GM12878 (cell line): ENCODE data around the gene TPM4. TPM values are rescaled to one million over a fixed set of nuclear protein-coding genes. Genes with fewer than 3 reads are reported as not detected.

Source experiments
- BCL11A ChIP-seq: IDR thresholded peaks from 2 replicates; pipeline ENCODE4 v1.6.1; 2011; ENCODE audit warnings: low read depth, low read length
- BHLHE40 ChIP-seq, 2 experiments: fragments of 450-650 bp in 1 of 2; IDR thresholded peaks; 2 replicates each; pipeline ENCODE4 v1.6.1; 2011 to 2017; ENCODE audit warnings: low read depth in 2 of 2, borderline replicate concordance in 1 of 2, improper control_type of control experiment in 1 of 2, low read length in 1 of 2, mild to moderate bottlenecking in 1 of 2
- CBFB ChIP-seq: IDR thresholded peaks from 2 replicates; pipeline ENCODE4 v1.6.1; 2016; ENCODE audit warnings: antibody characterized with exemption, low read depth
- CBX5 ChIP-seq: sonication (generic); IDR thresholded peaks from 2 replicates; pipeline ENCODE4 v1.6.1; 2016; ENCODE audit warnings: low read depth, moderate library complexity, mild to moderate bottlenecking, inconsistent platforms
- CHD4 ChIP-seq: fragments of 200-600 bp; sonication (generic); IDR thresholded peaks from 2 replicates; pipeline ENCODE4 v1.6.1; 2016; ENCODE audit warnings: mild to moderate bottlenecking
- CREB1 ChIP-seq: IDR thresholded peaks from 2 replicates; pipeline ENCODE4 v1.6.1; 2012; ENCODE audit warnings: low read depth, mild to moderate bottlenecking, inconsistent platforms
- CREM ChIP-seq: IDR thresholded peaks from 2 replicates; pipeline ENCODE4 v1.6.1; 2014; ENCODE audit warnings: antibody characterized with exemption, low read depth
- DPF2 ChIP-seq: fragments of 450-650 bp; IDR thresholded peaks from 2 replicates; pipeline ENCODE4 v1.6.1; 2017; ENCODE audit warnings: mild to moderate bottlenecking
- EED ChIP-seq: sonication (generic); IDR thresholded peaks from 2 replicates; pipeline ENCODE4 v1.6.1; 2016; ENCODE audit warnings: antibody characterized with exemption, low read depth
- EP300 ChIP-seq, 2 experiments: fragments of 150-350 bp in 1 of 2; IDR thresholded peaks; 2 replicates each; pipeline ENCODE4 v1.6.1; 2011 to 2012; ENCODE audit warnings: low read depth in 2 of 2, low read length in 2 of 2, borderline replicate concordance in 1 of 2, improper control_type of control experiment in 1 of 2, inconsistent platforms in 1 of 2; ENCODE audit not compliant: control insufficient read depth in 1 of 2
- ESRRA ChIP-seq: IDR thresholded peaks from 2 replicates; pipeline ENCODE4 v1.6.1; 2012; ENCODE audit warnings: mild to moderate bottlenecking, low read length, improper control_type of control experiment
- ETV6 ChIP-seq, 2 experiments: fragments of 450-650 bp in 1 of 2; IDR thresholded peaks in 1 of 2; conservative IDR thresholded peaks in 1 of 2; 2 replicates each; pipeline ENCODE4 v1.6.1; 2014; ENCODE audit warnings: antibody characterized with exemption in 1 of 2, borderline replicate concordance in 1 of 2, low read depth in 1 of 2, mild to moderate bottlenecking in 1 of 2, moderate library complexity in 1 of 2
- JUND ChIP-seq: IDR thresholded peaks from 2 replicates; pipeline ENCODE4 v1.6.1; 2012; ENCODE audit warnings: low read depth, mild to moderate bottlenecking, low read length, improper control_type of control experiment, moderate library complexity
- MTA2 ChIP-seq: fragments of 450-650 bp; IDR thresholded peaks from 2 replicates; pipeline ENCODE4 v1.6.1; 2016; ENCODE audit warnings: low read depth, mild to moderate bottlenecking, moderate library complexity
- NFIC ChIP-seq: IDR thresholded peaks from 2 replicates; pipeline ENCODE4 v1.6.1; 2012; ENCODE audit warnings: low read depth, mild to moderate bottlenecking, inconsistent platforms, low read length, moderate library complexity
- NR2F1 ChIP-seq: fragments of 450-650 bp; conservative IDR thresholded peaks from 2 replicates; pipeline ENCODE4 v1.6.1; 2017; ENCODE audit warnings: mild to moderate bottlenecking
- PAX5 ChIP-seq: IDR thresholded peaks from 2 replicates; pipeline ENCODE4 v1.6.1; 2011; ENCODE audit warnings: low read depth, low read length, borderline replicate concordance
- RAD51 ChIP-seq: fragments of 450-650 bp; IDR thresholded peaks from 2 replicates; pipeline ENCODE4 v1.6.1; 2016; ENCODE audit warnings: moderate library complexity, mild to moderate bottlenecking, inconsistent platforms
- RELA ChIP-seq: fragments of 450-650 bp; IDR thresholded peaks from 2 replicates; pipeline ENCODE4 v1.8.0; 2014; ENCODE audit warnings: borderline replicate concordance; ENCODE audit not compliant: partially characterized antibody
- SMAD5 ChIP-seq: IDR thresholded peaks from 2 replicates; pipeline ENCODE4 v1.6.1; 2016; ENCODE audit warnings: antibody characterized with exemption, low read depth
- SPI1 ChIP-seq: IDR thresholded peaks from 2 replicates; pipeline ENCODE4 v1.6.1; 2011; ENCODE audit warnings: low read depth, mild to moderate bottlenecking, low read length, moderate library complexity, borderline replicate concordance; ENCODE audit not compliant: insufficient read depth
- SUPT20H ChIP-seq: IDR thresholded peaks from 2 replicates; pipeline ENCODE4 v1.6.1; 2011; ENCODE audit warnings: low read depth, mild to moderate bottlenecking, low read length, moderate library complexity, borderline replicate concordance; ENCODE audit not compliant: control insufficient read depth
- TBL1XR1 ChIP-seq: IDR thresholded peaks from 2 replicates; pipeline ENCODE4 v1.6.1; 2012; ENCODE audit warnings: low read depth, low read length, improper control_type of control experiment
- TCF12 ChIP-seq: IDR thresholded peaks from 2 replicates; pipeline ENCODE4 v1.6.1; 2011; ENCODE audit warnings: low read depth, mild to moderate bottlenecking, low read length
- ZNF622 ChIP-seq: fragments of 450-650 bp; IDR thresholded peaks from 2 replicates; pipeline ENCODE4 v1.6.1; 2017; ENCODE audit warnings: mild to moderate bottlenecking, inconsistent platforms
- polyA plus RNA-seq, 11 experiments: library from polyadenylated mRNA; depleted of rRNA in 4 of 11; unstranded in 6 of 11; stranded (reverse) in 5 of 11; fragments of >200 nt; fragmentation: Nextera tagmentation in 4 of 11; fragmentation: Illumina TruSeq in 1 of 11; extraction: Ambion mirVana in 4 of 11; extraction: Trizol in 1 of 11; gene quantifications; 1 replicate in 1 of 11; 2 replicates in 10 of 11; pipeline versions ENCODE4 v1.2.1 to v1.2.3, GENCODE V29; 2011 to 2016; ENCODE audit warnings: inconsistent platforms in 2 of 11, missing spikeins in 2 of 11, low read depth in 1 of 11
- total RNA-seq, 4 experiments: library from RNA; depleted of rRNA in 3 of 4; stranded (reverse); fragments of >200 nt in 3 of 4; fragmentation: Illumina TruSeq in 1 of 4; extraction: Trizol in 1 of 4; gene quantifications; 2 replicates each; pipeline versions ENCODE4 v1.2.1 to v1.2.3, GENCODE V29; 2013 to 2021
- TF ChIP-seq, protein P1 (sequence below), 3 experiments: IDR thresholded peaks in 2 of 3; conservative IDR thresholded peaks in 1 of 3; 2 replicates each; pipeline ENCODE4 v1.5.1; 2011; ENCODE audit warnings: low read depth in 3 of 3, low read length in 3 of 3, mild to moderate bottlenecking in 3 of 3, control low read depth in 2 of 3, moderate library complexity in 2 of 3, inconsistent platforms in 1 of 3, mixed read lengths in 1 of 3; ENCODE audit not compliant: control insufficient read depth in 2 of 3, insufficient read depth in 1 of 3; ENCODE audit errors: extremely low read depth in 1 of 3
- TF ChIP-seq, protein P2 (sequence below): IDR thresholded peaks from 2 replicates; pipeline ENCODE4 v1.6.1; 2012; ENCODE audit warnings: low read length, inconsistent platforms
- TF ChIP-seq, protein P3 (sequence below): IDR thresholded peaks from 2 replicates; pipeline ENCODE4 v1.6.1; 2011; ENCODE audit warnings: mild to moderate bottlenecking, low read depth, low read length, moderate library complexity; ENCODE audit not compliant: insufficient replicate concordance

TPM4 gene
- total and polyA plus RNA-seq, 10 of the 15 experiments (the other 5 are each of a cell fraction or from before 2014, with no cell fraction given) = 183 to 620 (median 407) TPM

DNA sequence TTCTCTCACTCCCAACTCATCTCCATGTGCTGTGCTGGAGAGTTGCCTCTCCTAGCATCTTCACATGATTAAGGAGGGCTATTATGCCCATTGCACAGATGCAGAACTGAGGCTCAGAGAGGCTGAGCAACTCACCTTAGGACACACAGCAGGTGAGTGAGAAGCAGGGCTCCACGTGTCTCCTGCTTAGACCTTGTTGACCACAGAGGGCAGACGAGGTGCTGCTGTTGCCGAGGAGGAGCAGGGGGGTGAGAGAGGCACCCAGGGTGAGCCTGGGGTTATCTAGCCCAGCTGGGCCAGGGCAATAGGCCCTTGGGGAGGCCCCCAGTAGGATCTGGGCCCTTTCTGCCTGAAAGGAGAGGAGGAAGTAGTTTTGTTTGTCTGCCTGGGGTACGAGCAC lies 64.7 kb downstream of the TPM4 start (continued):
- TF ChIP-seq TCF12 (peak; percentile 89), RAD51 (peak; percentile 45; the same call in 1 of the 2 replicates), CBFB (0 out of 2 replicates have a peak, but pooled peaks have one; percentile 50), NR2F1 (peak; percentile 96), CHD4 (peak; percentile 66), SPI1 (no peak; the same call in 1 of the 2 replicates), CREB1 (0 out of 2 replicates have a peak, but pooled peaks have one; percentile 21), ETV6 (conservative IDR thresholded peaks at IDR 0.05 in 1 of 2, IDR thresholded peaks at IDR 0.05 in 1 of 2; ENCODE audit: borderline replicate concordance in 1 of 2, low read depth in 1 of 2) (peak in 1 of 2 experiments; percentile 55; a peak in 1 of 4 replicates), NFIC (0 out of 2 replicates have a peak, but pooled peaks have one; percentile 38), EED (peak; percentile 64), ESRRA (peak; percentile 19; the same call in 1 of the 2 replicates), EP300 (IDR thresholded peaks at IDR 0.05; ENCODE audit: borderline replicate concordance in 1 of 2, control insufficient read depth in 1 of 2, low read depth in 2 of 2, low read length in 2 of 2) (0 out of 4 replicates have a peak, but pooled peaks of 1 of the 2 experiments have one; percentile 34), DPF2 (peak; percentile 64; the same call in 1 of the 2 replicates), SUPT20H (no peak), RELA (no peak), MTA2 (peak; percentile 29; the same call in 1 of the 2 replicates), TBL1XR1 (0 out of 2 replicates have a peak, but pooled peaks have one; percentile 54), BCL11A (no peak), BHLHE40 (IDR thresholded peaks at IDR 0.05; ENCODE audit: borderline replicate concordance in 1 of 2, low read depth in 2 of 2, low read length in 1 of 2) (peak in 1 of 2 experiments; percentile 72; a peak in 2 of 4 replicates), SMAD5 (no peak), JUND (no peak), ZNF622 (no peak), PAX5 (peak; percentile 59; the same call in 1 of the 2 replicates), CBX5 (0 out of 2 replicates have a peak, but pooled peaks have one; percentile 76), CREM (peak; percentile 55; the same call in 1 of the 2 replicates)
- TF ChIP-seq, protein P1, sequence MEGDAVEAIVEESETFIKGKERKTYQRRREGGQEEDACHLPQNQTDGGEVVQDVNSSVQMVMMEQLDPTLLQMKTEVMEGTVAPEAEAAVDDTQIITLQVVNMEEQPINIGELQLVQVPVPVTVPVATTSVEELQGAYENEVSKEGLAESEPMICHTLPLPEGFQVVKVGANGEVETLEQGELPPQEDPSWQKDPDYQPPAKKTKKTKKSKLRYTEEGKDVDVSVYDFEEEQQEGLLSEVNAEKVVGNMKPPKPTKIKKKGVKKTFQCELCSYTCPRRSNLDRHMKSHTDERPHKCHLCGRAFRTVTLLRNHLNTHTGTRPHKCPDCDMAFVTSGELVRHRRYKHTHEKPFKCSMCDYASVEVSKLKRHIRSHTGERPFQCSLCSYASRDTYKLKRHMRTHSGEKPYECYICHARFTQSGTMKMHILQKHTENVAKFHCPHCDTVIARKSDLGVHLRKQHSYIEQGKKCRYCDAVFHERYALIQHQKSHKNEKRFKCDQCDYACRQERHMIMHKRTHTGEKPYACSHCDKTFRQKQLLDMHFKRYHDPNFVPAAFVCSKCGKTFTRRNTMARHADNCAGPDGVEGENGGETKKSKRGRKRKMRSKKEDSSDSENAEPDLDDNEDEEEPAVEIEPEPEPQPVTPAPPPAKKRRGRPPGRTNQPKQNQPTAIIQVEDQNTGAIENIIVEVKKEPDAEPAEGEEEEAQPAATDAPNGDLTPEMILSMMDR (IDR thresholded peaks at IDR 0.05 in 2 of 3, conservative IDR thresholded peaks at IDR 0.05 in 1 of 3; ENCODE audit: control insufficient read depth in 2 of 3, extremely low read depth in 1 of 3, insufficient read depth in 1 of 3, low read depth in 3 of 3, low read length in 3 of 3) = peak; percentile 4 to 36 (median 29); a peak in 3 of 6 replicates
- TF ChIP-seq, protein P2, sequence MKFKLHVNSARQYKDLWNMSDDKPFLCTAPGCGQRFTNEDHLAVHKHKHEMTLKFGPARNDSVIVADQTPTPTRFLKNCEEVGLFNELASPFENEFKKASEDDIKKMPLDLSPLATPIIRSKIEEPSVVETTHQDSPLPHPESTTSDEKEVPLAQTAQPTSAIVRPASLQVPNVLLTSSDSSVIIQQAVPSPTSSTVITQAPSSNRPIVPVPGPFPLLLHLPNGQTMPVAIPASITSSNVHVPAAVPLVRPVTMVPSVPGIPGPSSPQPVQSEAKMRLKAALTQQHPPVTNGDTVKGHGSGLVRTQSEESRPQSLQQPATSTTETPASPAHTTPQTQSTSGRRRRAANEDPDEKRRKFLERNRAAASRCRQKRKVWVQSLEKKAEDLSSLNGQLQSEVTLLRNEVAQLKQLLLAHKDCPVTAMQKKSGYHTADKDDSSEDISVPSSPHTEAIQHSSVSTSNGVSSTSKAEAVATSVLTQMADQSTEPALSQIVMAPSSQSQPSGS = no peak
- TF ChIP-seq, protein P3, sequence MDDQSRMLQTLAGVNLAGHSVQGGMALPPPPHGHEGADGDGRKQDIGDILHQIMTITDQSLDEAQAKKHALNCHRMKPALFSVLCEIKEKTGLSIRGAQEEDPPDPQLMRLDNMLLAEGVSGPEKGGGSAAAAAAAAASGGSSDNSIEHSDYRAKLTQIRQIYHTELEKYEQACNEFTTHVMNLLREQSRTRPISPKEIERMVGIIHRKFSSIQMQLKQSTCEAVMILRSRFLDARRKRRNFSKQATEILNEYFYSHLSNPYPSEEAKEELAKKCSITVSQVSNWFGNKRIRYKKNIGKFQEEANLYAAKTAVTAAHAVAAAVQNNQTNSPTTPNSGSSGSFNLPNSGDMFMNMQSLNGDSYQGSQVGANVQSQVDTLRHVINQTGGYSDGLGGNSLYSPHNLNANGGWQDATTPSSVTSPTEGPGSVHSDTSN = peak; percentile 22
